Ovary (tissue), 9 donors: ENCODE results near the gene PCDHGA9. TPM values are rescaled to one million over a fixed set of nuclear protein-coding genes. Genes with fewer than 3 reads are reported as not detected.
"Not testable (repeated sequence)": the region's sequence is repeated elsewhere in the genome, so short reads cannot be mapped to it uniquely, and the experiment has no call there.

Source experiments
- DNase-seq, 5 donors: peaks; one replicate each; pipeline ENCODE4 v3.0.0-alpha.2; 2019 to 2020
- H3K27ac ChIP-seq, 2 donors: fragments of 200-600 bp; one replicate each; pipeline versions ENCODE4 v1.5.1 to v1.8.0; 2019 to 2022
- H3K27me3 ChIP-seq: fragments of 200-600 bp; one replicate; pipeline ENCODE4 v1.8.0; 2022
- H3K36me3 ChIP-seq: fragments of 200-600 bp; sonication (generic); one replicate; pipeline ENCODE4 v1.5.1; 2019
- H3K4me1 ChIP-seq: one replicate; pipeline ENCODE4 v1.8.1; 2013; ENCODE audit warnings: mild to moderate bottlenecking, moderate library complexity; ENCODE audit not compliant: insufficient read depth
- H3K4me3 ChIP-seq: fragments of 200-600 bp; sonication (generic); one replicate; pipeline ENCODE4 v1.5.1; 2017
- H3K9me3 ChIP-seq, 2 donors: fragments of 200-600 bp in 1 of 2; sonication (generic) in 1 of 2; one replicate each; pipeline versions ENCODE4 v1.5.1 to v1.8.1; 2013 to 2019; ENCODE audit warnings: mild to moderate bottlenecking in 1 of 2, moderate library complexity in 1 of 2
- EP300 ChIP-seq: sonication (generic); formaldehyde crosslinking; IDR thresholded peaks from one replicate; pipeline ENCODE4 v1.6.1; 2017; ENCODE audit warnings: antibody characterized with exemption
- POLR2A ChIP-seq: fragments of 450-650 bp; IDR thresholded peaks from one replicate; pipeline ENCODE4 v1.6.1; 2017; ENCODE audit warnings: antibody characterized with exemption, mild to moderate bottlenecking, moderate library complexity
- WGBS, 3 donors: extraction: QIAGEN DNeasy Blood & Tissue Kit in 1 of 3; methylation state at CpG; one replicate each; pipeline versions ENCODE4 v1.1.5 to v1.1.7; 2013 to 2017; 5-methylcytosine and 5-hydroxymethylcytosine counted together
- intact Hi-C, 4 donors: fragments of 100-400 bp; cut with DNase I; formaldehyde crosslinking; loops; one replicate each; pipeline versions ENCODE4 v1.11.0 to v1.15.1; 2022 to 2023
- polyA plus RNA-seq, 2 donors: library from polyadenylated mRNA; stranded (reverse); fragments of 200-250 nt in 1 of 2; fragments of 350-450 nt in 1 of 2; fragmentation: Illumina TruSeq in 1 of 2; extraction: RNeasy Lipid Tissue Mini Kit (QIAGEN cat#74804) in 1 of 2; gene quantifications; one replicate each; pipeline ENCODE4 v1.2.3, GENCODE V29; 2013 to 2014
- total RNA-seq, 7 donors: library from RNA; depleted of rRNA in 2 of 7; stranded (reverse); fragments of >200 nt in 2 of 7; fragmentation: NEBNext Ultra II Directional in 3 of 7; extraction: Animal tissue kit (Norgen Biotek cat#: 25700) in 3 of 7; gene quantifications; one replicate each; pipeline versions ENCODE4 v1.1.0 to v1.2.4, GENCODE V29; 2016 to 2023
- TF ChIP-seq, protein P1 (sequence below), 3 donors: fragments of 450-650 bp in 2 of 3; fragments of 200-600 bp in 1 of 3; IDR thresholded peaks; one replicate each; pipeline versions ENCODE4 v1.5.1 to v1.8.0; 2016 to 2022; ENCODE audit warnings: antibody characterized with exemption in 3 of 3, mild to moderate bottlenecking in 1 of 3
- donor health status: DM: no; HTN: no; CAD: no; lungs with moderate emphysema.
- donor health status: DM: no; HTN: no; CAD: no.
- donor health status: Bipolar disorder and iron deficiency.
- donor health status: DM: yes; HTN: yes; CAD: no.
- donor health status: DM: no; HTN: no; CAD: no.
- donor health status: DM: yes; HTN: yes; CAD: no.

The PCDHGA9 gene
- total and polyA plus RNA-seq, 9 donors: 2.3 to 11.7 (median 8.2) TPM

GRCh38 chr5:141388661-141389060, 13.9 kb upstream of the PCDHGA9 start:
- intact Hi-C loops: loop anchor here in 1 of 4 donors (1.0 kb wide), 1 partner anchor 7 kb away; no protein-coding TSS in a partner anchor
- no peaks in the 10 kb centered on the region for H3K27me3 ChIP-seq
- no peaks in the 10 kb centered on the region for H3K36me3 ChIP-seq
- H3K4me3 ChIP-seq: no peak overlapping the region
- no peak overlapping the region for H3K27ac ChIP-seq
- DNase-seq: no peak
- H3K9me3 ChIP-seq: peaks cover 19 to 57% of the 10 kb centered on the region in 2 donors
- WGBS, 3 donors: 45 to 55% (median 47%) methylated on average over 10 of the region's 10 CpGs
- H3K4me1 ChIP-seq: no peaks in the 10 kb centered on the region
- TF ChIP-seq EP300 (no peak), POLR2A (no peak)
- TF ChIP-seq, protein P1, sequence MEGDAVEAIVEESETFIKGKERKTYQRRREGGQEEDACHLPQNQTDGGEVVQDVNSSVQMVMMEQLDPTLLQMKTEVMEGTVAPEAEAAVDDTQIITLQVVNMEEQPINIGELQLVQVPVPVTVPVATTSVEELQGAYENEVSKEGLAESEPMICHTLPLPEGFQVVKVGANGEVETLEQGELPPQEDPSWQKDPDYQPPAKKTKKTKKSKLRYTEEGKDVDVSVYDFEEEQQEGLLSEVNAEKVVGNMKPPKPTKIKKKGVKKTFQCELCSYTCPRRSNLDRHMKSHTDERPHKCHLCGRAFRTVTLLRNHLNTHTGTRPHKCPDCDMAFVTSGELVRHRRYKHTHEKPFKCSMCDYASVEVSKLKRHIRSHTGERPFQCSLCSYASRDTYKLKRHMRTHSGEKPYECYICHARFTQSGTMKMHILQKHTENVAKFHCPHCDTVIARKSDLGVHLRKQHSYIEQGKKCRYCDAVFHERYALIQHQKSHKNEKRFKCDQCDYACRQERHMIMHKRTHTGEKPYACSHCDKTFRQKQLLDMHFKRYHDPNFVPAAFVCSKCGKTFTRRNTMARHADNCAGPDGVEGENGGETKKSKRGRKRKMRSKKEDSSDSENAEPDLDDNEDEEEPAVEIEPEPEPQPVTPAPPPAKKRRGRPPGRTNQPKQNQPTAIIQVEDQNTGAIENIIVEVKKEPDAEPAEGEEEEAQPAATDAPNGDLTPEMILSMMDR (IDR thresholded peaks at IDR 0.05): no peak

GRCh38 chr5:141389153-141390042, 13.2 kb upstream of the PCDHGA9 start:
- no peak overlapping the region for H3K4me3 ChIP-seq
- H3K4me1 ChIP-seq: no peaks in the 10 kb centered on the region
- H3K27me3 ChIP-seq: no peaks in the 10 kb centered on the region
- intact Hi-C loops: loop anchor here in 2 of 4 donors (1.0 to 10.0 kb wide), 2 partner anchors 8 to 165 kb away; no protein-coding TSS in a partner anchor
- no peak overlapping the region for H3K27ac ChIP-seq
- no peaks in the 10 kb centered on the region for H3K36me3 ChIP-seq
- no peak for TF ChIP-seq POLR2A
- TF ChIP-seq, protein P1 (IDR thresholded peaks at IDR 0.05): no peak
- no peak for TF ChIP-seq EP300
- 30 to 46% (median 32%) methylated on average over 50 to 77 of the region's 77 CpGs for WGBS, 3 donors
- peaks cover 15 to 61% of the 10 kb centered on the region in 2 donors for H3K9me3 ChIP-seq
- no peak for DNase-seq

DNA sequence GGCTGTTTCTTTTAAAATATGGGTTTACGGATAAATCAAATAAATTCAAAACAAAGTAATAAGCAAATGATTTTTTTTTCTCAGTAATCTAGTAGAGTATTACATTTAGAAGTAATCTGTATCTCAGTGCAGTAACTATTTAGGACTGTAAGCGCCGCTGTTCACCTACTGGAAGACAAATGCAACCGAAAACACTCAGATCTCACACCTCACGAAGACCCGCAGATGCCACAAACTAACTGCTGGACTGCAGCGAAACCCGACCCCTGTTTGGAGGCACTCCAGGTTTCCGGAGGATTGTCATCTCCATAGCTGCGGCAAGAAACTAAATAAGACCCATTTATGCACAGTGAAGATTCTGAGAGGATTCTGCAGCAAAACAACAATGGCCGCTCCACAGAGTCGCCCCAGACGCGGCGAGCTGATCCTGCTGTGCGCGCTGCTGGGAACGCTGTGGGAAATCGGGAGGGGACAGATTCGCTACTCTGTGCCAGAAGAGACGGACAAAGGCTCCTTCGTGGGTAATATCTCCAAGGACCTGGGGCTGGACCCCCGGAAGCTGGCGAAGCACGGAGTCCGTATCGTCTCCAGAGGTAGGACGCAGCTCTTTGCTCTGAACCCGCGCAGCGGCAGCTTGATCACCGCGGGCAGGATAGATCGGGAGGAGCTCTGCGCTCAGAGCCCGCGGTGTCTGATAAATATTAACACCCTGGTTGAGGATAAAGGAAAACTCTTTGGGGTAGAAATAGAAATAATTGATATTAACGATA, 10.0 kb upstream of the PCDHGA9 start, which contains the start of gene PCDHGA8:
TSS of gene PCDHGA8 (plus strand) at position 205 of the 770 bp plus-strand sequence. CDS start at position 386, 181 bp downstream.
- H3K27me3 ChIP-seq: no peaks in the 10 kb centered on the region
- DNase-seq: no peak
- no peak for TF ChIP-seq POLR2A
- TF ChIP-seq, protein P1 (IDR thresholded peaks at IDR 0.05): no peak
- TF ChIP-seq EP300: no peak
- H3K4me1 ChIP-seq: no peaks in the 10 kb centered on the region
- peaks cover 9 to 50% of the 10 kb centered on the region in 2 donors for H3K9me3 ChIP-seq
- no peak within 1 kb of the TSS for H3K4me3 ChIP-seq
- intact Hi-C loops: loop anchor here in 1 of 4 donors (10.0 kb wide), 1 partner anchor 162 kb away; no protein-coding TSS in a partner anchor
- H3K27ac ChIP-seq: no peak within 1 kb of the TSS
- WGBS, 3 donors: 24 to 34% (median 26%) methylated on average over 38 of the region's 38 CpGs
- no peaks in the 10 kb centered on the region for H3K36me3 ChIP-seq

- no peak for TF ChIP-seq POLR2A
- TF ChIP-seq, protein P1 (IDR thresholded peaks at IDR 0.05): no peak
- TF ChIP-seq EP300: no peak
- intact Hi-C loops: loop anchor here in 1 of 4 donors (10.0 kb wide), 1 partner anchor 162 kb away; no protein-coding TSS in a partner anchor
- peaks cover 9 to 48% of the 10 kb centered on the region in 2 donors for H3K9me3 ChIP-seq
- no peak for DNase-seq
- H3K36me3 ChIP-seq: no peaks in the 10 kb centered on the region
- H3K27ac ChIP-seq: no peak overlapping the region
- no peaks in the 10 kb centered on the region for H3K4me1 ChIP-seq
- no peaks in the 10 kb centered on the region for H3K27me3 ChIP-seq
- H3K4me3 ChIP-seq: no peak overlapping the region
- WGBS, 3 donors: 30 to 44% (median 30%) methylated on average over 21 of the region's 21 CpGs
These were observed 9.3 kb upstream of the PCDHGA9 start for GRCh38 chr5:141393267-141393666.

GRCh38 chr5:141394401-141395187, 8.0 kb upstream of the PCDHGA9 start:
- WGBS, 3 donors: 29 to 46% (median 39%) methylated on average over 44 to 49 of the region's 53 CpGs
- intact Hi-C loops: loop anchor here in 1 of 4 donors (10.0 kb wide), 1 partner anchor 160 kb away; no protein-coding TSS in a partner anchor
- H3K9me3 ChIP-seq: peaks cover 14 to 44% of the 10 kb centered on the region in 2 donors
- not testable (repeated sequence) for H3K27me3 ChIP-seq, H3K4me1 ChIP-seq, H3K36me3 ChIP-seq, H3K27ac ChIP-seq, DNase-seq, H3K4me3 ChIP-seq
